SU-DHL-6 (cell line): ENCODE measurements around the gene CFAP161.

Experiments
- CTCF ChIP-seq: fragments of 200-600 bp; sonication (generic); IDR thresholded peaks from one replicate; pipeline ENCODE4 v1.5.1; 2017; ENCODE audit warnings: antibody characterized with exemption, mild to moderate bottlenecking, low read length, moderate library complexity; ENCODE audit not compliant: insufficient read depth, poor library complexity, severe bottlenecking
- EZH2phosphoT487 ChIP-seq: fragments of 200-600 bp; sonication (generic), shearing (Covaris generic); conservative IDR thresholded peaks from 2 replicates; pipeline ENCODE4 v1.6.1; 2018; ENCODE audit warnings: mild to moderate bottlenecking, antibody characterized with exemption, low read length, moderate library complexity, mixed read lengths

GRCh38 chr15:81152339-81152738 is 18.3 kb downstream of the CFAP161 start:
- no peak for TF ChIP-seq CTCF
- no peak for TF ChIP-seq EZH2phosphoT487
